CD4-positive, alpha-beta T cell treated with Interleukin-4 for 4 hours (primary cell): ENCODE results near the gene FAM13A.
"Not testable (repeated sequence)": the region's sequence is repeated elsewhere in the genome, so short reads cannot be mapped to it uniquely, and the experiment has no call there.

Experiments used
- DNase-seq: peaks from one replicate; pipeline ENCODE4 v3.0.0-alpha.2; 2020

FAM13A gene

GRCh38 chr4:88955580-88956380 lies 101.2 kb downstream of the FAM13A start:
- no peak for DNase-seq

GRCh38 chr4:88953400-88953799 lies 103.6 kb downstream of the FAM13A start:
- DNase-seq: no peak

DNA sequence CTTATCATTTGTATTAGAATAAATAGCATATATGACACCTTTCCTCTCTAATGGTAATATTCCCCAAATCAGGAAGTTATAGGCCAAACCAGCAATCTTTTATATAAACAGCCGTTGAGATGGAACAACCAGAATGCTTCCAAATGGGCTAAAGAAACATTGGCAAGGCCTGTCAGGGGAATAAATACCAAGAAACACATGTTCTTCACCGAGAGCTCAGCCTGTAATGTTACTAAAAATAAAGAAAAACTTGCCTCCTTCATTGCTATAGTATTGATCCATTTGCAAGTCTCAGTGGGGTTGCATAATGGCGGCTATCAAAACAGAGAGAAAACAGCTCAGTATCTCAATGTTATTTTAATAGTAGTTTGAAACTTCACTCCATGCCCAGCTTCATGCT lies 104.9 kb downstream of the FAM13A start:
- no peak for DNase-seq

DNA sequence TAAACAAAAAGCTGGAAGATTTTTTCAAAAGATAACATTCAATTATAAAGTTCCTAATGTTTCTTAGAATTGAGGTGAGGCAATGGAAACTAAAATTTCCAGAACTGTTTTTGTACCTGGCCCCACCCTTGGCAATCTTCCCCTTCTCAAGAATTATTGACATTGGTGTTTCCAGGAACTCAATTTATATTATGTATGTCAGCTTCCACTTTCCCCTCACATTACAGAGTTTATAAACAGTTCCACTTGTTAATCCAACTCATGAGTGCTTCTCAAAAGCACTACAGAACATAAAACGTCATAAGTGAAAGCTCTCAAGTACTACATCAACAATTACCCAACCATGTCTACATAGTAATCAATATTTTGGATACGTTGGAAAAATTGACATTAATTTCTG lies 107.4 kb downstream of the FAM13A start:
- peak; percentile 28 for DNase-seq

GRCh38 chr4:88940506-88940905 lies 116.5 kb downstream of the FAM13A start:
- peak; percentile 46 for DNase-seq

- no peak for DNase-seq
Measured at GRCh38 chr4:88939697-88940096, 117.3 kb downstream of the FAM13A start.

GRCh38 chr4:88938138-88938537 lies 118.8 kb downstream of the FAM13A start:
- no peak for DNase-seq

GRCh38 chr4:88937081-88937480 lies 119.9 kb downstream of the FAM13A start:
- no peak for DNase-seq

DNA sequence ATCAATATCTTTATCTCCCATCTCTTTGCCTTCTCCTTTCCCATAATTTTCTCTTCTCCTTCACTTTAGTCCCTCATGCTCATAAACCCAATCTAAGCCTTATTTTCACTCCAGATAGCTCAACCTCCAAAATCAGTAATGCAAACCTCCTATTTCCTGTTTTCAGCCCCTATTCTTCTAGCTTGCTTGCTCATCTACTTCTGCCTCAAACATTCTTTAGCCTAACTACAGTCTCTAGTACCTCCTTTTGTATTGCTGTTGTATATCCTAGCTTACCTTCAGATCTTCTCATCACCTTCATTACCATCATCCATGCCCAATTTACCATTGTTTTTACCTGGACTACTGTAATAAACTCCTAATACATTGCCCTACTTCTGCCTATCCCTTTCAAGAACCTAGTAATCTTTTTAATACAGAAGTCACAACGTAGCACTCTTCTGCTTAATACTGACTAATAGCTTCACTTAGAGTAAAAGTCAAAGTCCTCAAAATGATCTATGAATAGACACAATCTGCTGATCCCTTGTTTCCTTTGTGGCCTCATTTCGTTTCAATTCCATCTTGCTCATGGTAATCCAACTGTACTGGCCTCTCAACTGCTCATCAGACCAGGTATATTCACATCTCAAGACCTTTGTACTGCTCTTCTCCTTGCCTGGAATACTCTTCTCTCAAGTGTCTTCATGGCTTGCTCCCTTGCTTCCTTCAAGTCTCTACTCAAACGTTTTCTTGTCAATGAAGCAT lies 123.4 kb downstream of the FAM13A start:
- DNase-seq: no peak

DNA sequence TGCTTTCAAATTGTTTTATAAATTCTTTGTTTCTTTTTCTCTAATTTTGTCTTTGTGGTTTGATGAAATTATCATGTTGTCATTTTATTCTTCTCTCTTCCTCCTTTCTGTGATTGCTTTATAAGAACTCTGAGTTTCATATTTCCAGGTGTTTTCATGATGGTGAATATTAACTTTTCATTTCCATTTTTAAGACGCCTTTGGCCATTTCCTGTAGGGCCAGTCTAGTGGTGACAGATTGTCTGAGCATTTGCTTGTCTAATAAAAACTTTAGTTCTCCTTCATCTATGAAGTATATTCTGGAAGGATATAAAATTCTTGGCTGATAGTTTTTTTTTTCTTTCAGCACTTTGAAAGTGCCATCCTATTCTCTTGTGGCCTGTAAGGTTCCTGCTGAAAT lies 128.1 kb downstream of the FAM13A start:
- DNase-seq: no peak

DNA sequence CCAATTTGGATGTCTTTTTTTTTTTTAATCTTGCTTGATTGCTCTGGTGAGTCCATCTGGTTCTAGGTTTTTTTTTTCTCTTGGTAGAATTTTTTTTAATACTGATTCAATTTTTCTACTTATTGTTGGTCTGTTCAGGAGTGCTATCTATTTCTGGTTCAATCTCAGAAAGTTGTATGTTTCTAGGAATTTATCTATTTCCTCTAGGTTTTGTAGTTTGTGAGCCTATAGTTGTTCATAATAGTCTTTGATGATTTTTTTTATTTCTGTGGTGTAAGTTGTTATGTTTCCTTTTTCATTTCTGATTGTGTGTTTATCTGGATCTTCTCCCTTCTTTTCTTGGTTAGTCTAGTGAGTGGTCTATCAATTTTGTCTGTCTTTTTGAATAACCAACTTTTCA lies 129.6 kb downstream of the FAM13A start:
- DNase-seq: no peak

DNA sequence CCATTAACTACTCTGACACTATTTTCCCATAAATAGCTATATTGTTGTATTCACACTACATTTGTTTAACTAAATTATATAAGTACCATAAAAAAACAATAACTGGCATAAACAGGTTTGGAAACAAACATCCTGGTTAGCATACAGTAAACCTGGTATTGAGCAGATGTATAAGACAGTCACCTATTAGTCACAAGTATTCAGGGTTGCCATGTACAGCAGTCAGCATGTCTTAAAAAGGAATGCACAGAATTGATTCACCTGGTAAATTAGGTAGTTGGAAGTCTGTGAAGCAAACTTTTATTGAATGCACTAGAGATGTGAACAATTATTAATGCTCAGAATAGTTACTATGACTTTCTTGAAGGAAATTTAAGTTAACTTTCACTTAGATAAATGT lies 137.9 kb downstream of the FAM13A start:
- no peak for DNase-seq

GRCh38 chr4:88913181-88913580 lies 143.8 kb downstream of the FAM13A start:
- not testable (repeated sequence) for DNase-seq

DNA sequence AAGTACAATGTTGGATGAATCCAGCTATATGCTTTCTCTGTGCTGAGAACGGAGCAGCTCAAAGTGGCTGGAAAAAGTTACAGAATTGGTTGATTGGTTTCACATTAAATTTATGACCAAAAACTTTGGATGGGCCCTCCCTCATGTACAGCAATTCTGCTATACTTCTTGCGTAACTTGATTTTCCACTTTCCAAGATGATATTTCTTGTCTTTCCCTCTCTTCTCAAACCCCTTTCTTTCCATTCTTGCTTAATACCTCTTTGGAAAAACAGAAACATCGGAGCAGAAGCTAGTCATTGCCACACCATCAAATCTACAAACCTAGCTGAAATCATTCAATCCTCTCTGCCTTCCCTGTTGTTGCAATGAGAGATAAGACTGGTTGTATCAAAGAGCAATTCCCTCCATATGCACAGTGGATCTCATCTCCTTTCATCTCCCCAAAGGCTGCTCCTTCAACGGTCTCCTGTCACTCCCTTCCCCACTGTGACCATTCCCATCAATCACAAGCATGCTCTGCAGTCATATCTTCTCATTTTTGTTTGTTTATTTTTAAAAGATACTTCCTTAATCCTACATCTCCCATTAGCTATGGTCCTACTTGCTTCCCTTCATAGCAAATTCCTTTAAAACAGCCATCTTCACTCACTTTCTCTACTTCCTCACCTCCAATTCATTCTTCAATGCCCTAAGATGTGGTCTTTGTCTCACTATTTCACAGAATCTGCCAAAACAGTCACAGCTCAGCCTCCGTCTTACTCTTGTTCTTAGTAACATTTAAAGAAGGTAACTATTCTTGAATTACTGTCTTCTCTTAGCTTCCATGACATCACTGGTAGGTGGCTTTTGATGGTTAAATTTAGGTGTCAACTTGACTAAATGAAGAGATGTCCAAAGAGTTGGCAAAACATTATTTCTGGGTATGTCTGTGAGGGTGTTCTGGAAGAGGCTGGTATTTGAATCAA lies 145.5 kb downstream of the FAM13A start:
- no peak for DNase-seq

- no peak for DNase-seq
Measured at GRCh38 chr4:88910101-88910500, 146.9 kb downstream of the FAM13A start.

DNA sequence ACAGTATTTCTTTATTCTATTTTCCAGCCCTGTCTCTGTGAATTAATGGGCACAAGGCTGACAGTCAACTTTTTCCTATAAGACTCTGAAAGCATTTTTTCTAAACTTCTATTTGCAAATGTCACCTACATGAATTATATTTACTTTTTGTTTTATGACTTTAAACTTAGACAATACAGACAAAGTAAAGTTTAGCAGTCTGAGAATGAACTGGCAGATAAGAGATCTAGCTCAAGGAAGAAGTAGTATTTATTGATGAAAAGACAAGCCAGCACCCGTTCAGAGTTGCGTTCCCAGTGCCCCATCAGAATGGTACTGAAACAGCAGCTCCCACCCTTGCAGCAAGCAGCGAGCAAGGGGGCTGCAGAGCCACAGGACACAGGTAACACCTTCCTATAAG lies 148.5 kb downstream of the FAM13A start:
- no peak for DNase-seq

DNA sequence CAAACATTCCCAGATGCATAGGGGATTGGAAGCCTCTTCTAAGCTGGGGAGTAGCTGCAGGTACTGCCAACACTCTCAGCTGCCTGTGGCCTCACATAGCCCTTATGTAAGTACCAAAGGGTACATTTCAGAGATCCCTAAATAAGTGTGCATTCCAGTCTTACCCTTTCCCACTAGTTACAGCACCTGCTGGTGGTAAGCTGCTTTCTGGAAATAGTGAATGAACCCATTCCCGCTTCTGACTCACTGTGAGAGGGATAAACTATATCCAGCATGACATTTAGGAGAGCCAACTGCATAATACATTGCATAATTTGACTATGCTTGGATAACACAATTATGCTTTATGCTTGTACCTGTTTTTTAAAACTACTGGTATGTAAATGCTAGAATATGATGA lies 149.0 kb downstream of the FAM13A start:
- DNase-seq: no peak

- DNase-seq: no peak
Measured at GRCh38 chr4:88907478-88907877, 149.5 kb downstream of the FAM13A start.

DNA sequence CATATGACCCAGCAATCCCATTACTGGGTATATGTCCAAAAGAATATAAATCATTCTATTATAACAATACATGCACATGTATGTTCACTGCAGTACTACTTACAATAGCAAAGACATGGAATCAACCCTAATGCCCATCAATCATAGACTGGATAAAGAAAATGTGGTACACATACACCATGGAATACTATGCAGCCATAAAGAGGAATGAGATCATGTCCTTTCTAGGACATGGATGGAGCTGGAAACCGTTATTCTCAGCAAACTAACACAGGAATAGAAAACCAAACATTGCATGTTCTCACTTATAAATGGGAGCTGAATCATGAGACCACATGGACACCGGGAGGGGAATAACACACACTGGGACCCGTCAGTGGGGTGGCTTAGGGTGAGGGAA lies 152.7 kb downstream of the FAM13A start:
- not testable (repeated sequence) for DNase-seq

GRCh38 chr4:88900432-88900831 lies 156.6 kb downstream of the FAM13A start:
- DNase-seq: no peak

- DNase-seq: no peak
Measured at GRCh38 chr4:88897752-88898151, 159.2 kb downstream of the FAM13A start.

- DNase-seq: no peak
Measured at GRCh38 chr4:88897180-88897579, 159.8 kb downstream of the FAM13A start.

- DNase-seq: no peak
Measured at GRCh38 chr4:88893961-88894360, 163.0 kb downstream of the FAM13A start.
